Endothelial cell of umbilical vein (primary cell): ENCODE data around the gene ADH5. TPM values are rescaled to one million over a fixed set of nuclear protein-coding genes. Genes with fewer than 3 reads are reported as not detected.

Experiments used
- BruUV-seq: library from RNA; stranded (reverse); fragments of 400-500 nt; replicated peaks from 2 replicates; lab custom pipeline; 2021; lab: Mats Ljungman, UMichigan
- CTCF ChIA-PET: fragments of 300-600, 350-600 bp; sonication (Branson Sonifier 250); formaldehyde crosslinking; loops from one replicate; lab custom pipeline; 2021; ENCODE audit warnings: antibody characterized with exemption, inconsistent platforms; lab: Charles Lee
- POLR2A ChIA-PET: fragments of 300-600, 350-600 bp; sonication (Branson Sonifier 250); formaldehyde crosslinking; loops from one replicate; lab custom pipeline; 2021; ENCODE audit warnings: antibody characterized with exemption, inconsistent platforms; lab: Charles Lee
- DNase-seq: peaks from one replicate; pipeline ENCODE4 v3.0.0-alpha.2; 2011; ENCODE audit warnings: low read depth, low spot score
- FAIRE-seq: peaks from 2 replicates; lab custom pipeline; 2011; peaks lifted over from hg19 to GRCh38; lab: Jason Lieb, UNC
- H2AFZ ChIP-seq: 2 replicates; pipeline ENCODE4 v1.6.0; 2012; ENCODE audit warnings: low read depth, low read length, control low read depth, inconsistent platforms
- H3K27ac ChIP-seq: 2 replicates; pipeline ENCODE4 v1.5.1; 2011; ENCODE audit warnings: low read depth, mild to moderate bottlenecking, control low read depth, low read length, moderate library complexity; ENCODE audit not compliant: insufficient read depth
- H3K27me3 ChIP-seq, 2 experiments: 2 replicates each; pipeline versions ENCODE4 v1.6.0 to v1.6.1; 2011; ENCODE audit warnings: low read length in 2 of 2, mixed read lengths in 1 of 2; ENCODE audit not compliant: control insufficient read depth in 2 of 2, insufficient read depth in 2 of 2
- H3K36me3 ChIP-seq, 2 experiments: 2 replicates in 1 of 2; 3 replicates in 1 of 2; pipeline ENCODE4 v1.5.1; 2011; ENCODE audit warnings: low read length in 2 of 2, mild to moderate bottlenecking in 1 of 2, moderate library complexity in 1 of 2; ENCODE audit not compliant: control insufficient read depth in 2 of 2, insufficient read depth in 2 of 2; ENCODE audit errors: extremely low read depth in 1 of 2
- H3K4me1 ChIP-seq: 3 replicates; pipeline ENCODE4 v1.5.1; 2011; ENCODE audit warnings: mild to moderate bottlenecking, low read length; ENCODE audit not compliant: control insufficient read depth, insufficient read depth; ENCODE audit errors: extremely low read depth
- H3K4me2 ChIP-seq: 2 replicates; pipeline ENCODE4 v1.6.1; 2011; ENCODE audit warnings: low read length, control low read depth, mixed read lengths; ENCODE audit not compliant: insufficient read depth
- H3K4me3 ChIP-seq, 3 experiments: fragments of 200-600 bp in 1 of 3; sonication (generic), shearing (Covaris generic) in 1 of 3; replicated peaks in 1 of 3; 2 replicates each; pipeline ENCODE4 v1.5.1; 2011 to 2016; ENCODE audit warnings: control low read depth in 3 of 3, low read length in 3 of 3, mild to moderate bottlenecking in 2 of 3, inconsistent platforms in 1 of 3, low read depth in 1 of 3, moderate library complexity in 1 of 3; ENCODE audit not compliant: insufficient read depth in 1 of 3
- H3K79me2 ChIP-seq: 2 replicates; pipeline ENCODE4 v1.6.0; 2012; ENCODE audit warnings: low read length, inconsistent platforms; ENCODE audit not compliant: control insufficient read depth, insufficient read depth
- H3K9ac ChIP-seq: replicated peaks from 2 replicates; pipeline ENCODE3; 2011; ENCODE audit warnings: low read length, control low read depth; ENCODE audit not compliant: insufficient read depth; ENCODE audit errors: extremely low read depth
- H3K9me1 ChIP-seq: replicated peaks from 3 replicates; pipeline ENCODE4 v1.6.0; 2011; ENCODE audit warnings: mild to moderate bottlenecking, low read length; ENCODE audit not compliant: control insufficient read depth, insufficient read depth; ENCODE audit errors: extremely low read depth
- H3K9me3 ChIP-seq: replicated peaks from 2 replicates; pipeline ENCODE4 v1.5.1; 2012; ENCODE audit warnings: low read length, inconsistent platforms; ENCODE audit not compliant: control insufficient read depth, insufficient read depth
- H4K20me1 ChIP-seq: replicated peaks from 2 replicates; pipeline ENCODE3; 2011; ENCODE audit warnings: mild to moderate bottlenecking, low read length; ENCODE audit not compliant: control insufficient read depth, insufficient read depth; ENCODE audit errors: extremely low read depth
- CTCF ChIP-seq, 2 donors: IDR thresholded peaks; 1 replicate in 1 of 2; 2 replicates in 1 of 2; pipeline ENCODE4 v1.5.1; 2011; ENCODE audit warnings: low read length in 2 of 2, mild to moderate bottlenecking in 2 of 2, moderate library complexity in 2 of 2, control low read depth in 1 of 2, inconsistent platforms in 1 of 2, low read depth in 1 of 2; ENCODE audit not compliant: insufficient read depth in 1 of 2; ENCODE audit errors: extremely low read depth in 1 of 2
- EZH2 ChIP-seq: IDR thresholded peaks from 2 replicates; pipeline ENCODE4 v1.6.1; 2012; ENCODE audit warnings: borderline replicate concordance, low read depth, mild to moderate bottlenecking, moderate library complexity, low read length, inconsistent platforms; ENCODE audit not compliant: severe bottlenecking
- FOS ChIP-seq: IDR thresholded peaks from 2 replicates; pipeline ENCODE4 v1.6.1; 2011; ENCODE audit warnings: mild to moderate bottlenecking, low read length, moderate library complexity, borderline replicate concordance; ENCODE audit not compliant: insufficient read depth
- GATA2 ChIP-seq: IDR thresholded peaks from 2 replicates; pipeline ENCODE4 v1.7.0; 2011; ENCODE audit warnings: low read depth, mild to moderate bottlenecking, moderate library complexity, mixed read lengths, low read length; ENCODE audit not compliant: insufficient read length, insufficient read depth
- JUN ChIP-seq: IDR thresholded peaks from 2 replicates; pipeline ENCODE4 v1.6.1; 2011; ENCODE audit warnings: borderline replicate concordance, low read depth; ENCODE audit not compliant: insufficient read length, insufficient read depth
- MYC ChIP-seq: IDR thresholded peaks from one replicate; pipeline ENCODE4 v1.6.1; 2011; ENCODE audit warnings: mild to moderate bottlenecking, low read depth, low read length
- POLR2A ChIP-seq: IDR thresholded peaks from 2 replicates; pipeline ENCODE4 v1.6.1; 2012; ENCODE audit warnings: low read depth, mild to moderate bottlenecking, control low read depth, low read length
- POLR2AphosphoS5 ChIP-seq: IDR thresholded peaks from 2 replicates; pipeline ENCODE4 v1.6.1; 2012; ENCODE audit warnings: low read depth, mild to moderate bottlenecking, control low read depth, low read length, moderate library complexity; ENCODE audit not compliant: insufficient read depth
- dilution Hi-C: fragments of 300-500 bp; cut with MboI; formaldehyde crosslinking; loops from one replicate; pipeline ENCODE4 v1.15.0; 2019; ENCODE audit warnings: low sequenced_read_pairs; ENCODE audit not compliant: extremely low pct_ligation_motif_present
- intact Hi-C: fragments of 100-400 bp; cut with micrococcal nuclease; formaldehyde crosslinking; loops from one replicate; pipeline ENCODE4 v1.10.0; 2022
- polyA plus RNA-seq, 4 experiments: library from polyadenylated mRNA; depleted of rRNA in 3 of 4; stranded (reverse) in 3 of 4; unstranded in 1 of 4; fragments of >200 nt; gene quantifications; 2 replicates each; pipeline versions ENCODE4 v1.2.1 to v1.2.3, GENCODE V29; 2011 to 2012; ENCODE audit warnings: missing spikeins in 1 of 4
- total RNA-seq: library from RNA; stranded (reverse); gene quantifications from 2 replicates; pipeline ENCODE4 v1.2.3, GENCODE V29; 2021
- TF ChIP-seq, protein P1 (sequence below): IDR thresholded peaks from 2 replicates; pipeline ENCODE4 v1.6.1; 2011; ENCODE audit not compliant: insufficient read depth, insufficient read length

Gene ADH5
- total and polyA plus RNA-seq, 2 donors (not counting 3 experiments of a cell fraction or from before 2014, with no cell fraction given) = 89.2 to 101 TPM

DNA sequence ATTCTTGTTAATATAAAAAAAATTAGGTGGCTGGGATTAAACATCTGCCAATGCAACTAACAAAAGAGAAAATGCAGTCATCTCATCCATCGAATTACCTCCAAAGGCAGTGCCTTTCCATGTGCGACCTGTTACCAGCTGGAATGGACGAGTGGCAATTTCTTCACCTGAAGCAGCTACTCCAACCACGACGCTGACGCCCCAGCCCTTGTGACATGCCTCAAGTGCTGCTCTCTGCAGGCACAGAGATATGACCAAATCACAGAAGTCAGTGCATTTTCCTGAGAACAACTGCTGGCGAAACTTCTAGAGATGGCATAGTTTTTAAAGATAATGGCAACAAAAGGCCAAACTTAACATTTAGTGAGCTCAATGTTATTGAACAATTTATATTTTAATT, 13.8 kb downstream of the ADH5 start:
- no peaks in the 10 kb centered on the region for H4K20me1 ChIP-seq
- H3K9me1 ChIP-seq = no peaks in the 10 kb centered on the region
- no peak for FAIRE-seq
- H3K4me1 ChIP-seq = no peaks in the 10 kb centered on the region
- H3K9me3 ChIP-seq = no peaks in the 10 kb centered on the region
- H3K4me2 ChIP-seq = no peak overlapping the region
- H3K9ac ChIP-seq = no peak overlapping the region
- intact Hi-C loops (no loop called here), dilution Hi-C loops (no loop called here)
- no peak overlapping the region for H3K27ac ChIP-seq
- no peaks in the 10 kb centered on the region for H3K27me3 ChIP-seq
- peaks cover 8 to 12% of the 10 kb centered on the region in 2 experiments for H3K36me3 ChIP-seq
- no peak overlapping the region for H2AFZ ChIP-seq
- H3K79me2 ChIP-seq = no peaks in the 10 kb centered on the region
- no peak for TF ChIP-seq JUN
- no peak for TF ChIP-seq EZH2
- TF ChIP-seq CTCF (IDR thresholded peaks at IDR 0.05; ENCODE audit: extremely low read depth in 1 of 2, insufficient read depth in 1 of 2, low read depth in 1 of 2, low read length in 2 of 2) = no peak
- TF ChIP-seq GATA2 = no peak
- TF ChIP-seq POLR2AphosphoS5 = no peak
- TF ChIP-seq POLR2A = no peak
- TF ChIP-seq FOS = no peak
- TF ChIP-seq MYC = no peak
- TF ChIP-seq, protein P1, sequence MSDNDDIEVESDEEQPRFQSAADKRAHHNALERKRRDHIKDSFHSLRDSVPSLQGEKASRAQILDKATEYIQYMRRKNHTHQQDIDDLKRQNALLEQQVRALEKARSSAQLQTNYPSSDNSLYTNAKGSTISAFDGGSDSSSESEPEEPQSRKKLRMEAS = no peak
- POLR2A ChIA-PET = no interaction called here
- no peak overlapping the region for H3K4me3 ChIP-seq
- no TSS peak for BruUV-seq
- no peak for DNase-seq
- CTCF ChIA-PET = interaction anchor here (1.6 kb wide), 1 partner anchor 19 kb away, joined by 5 read pairs; no protein-coding TSS in a partner anchor
